ENCODE measurements around the gene KCNQ1OT1. TPM values are rescaled to one million over a fixed set of nuclear protein-coding genes. Genes with fewer than 3 reads are reported as not detected.
A peak's percentile ranks its signal among the peaks of the same experiment; 100 is the strongest.

KCNQ1OT1 gene
- total RNA-seq, 4 donors from 2014 or later, result 0.66 to 2.5 (median 1.3) TPM

- H3K4me3 ChIP-seq, result no peak overlapping the region
- intact Hi-C loops (cut with DNase I), result no loop called here
- no peaks in the 10 kb centered on the region for H3K9me3 ChIP-seq
- H3K4me1 ChIP-seq, result peaks cover 3 to 14% (median 10%) of the 10 kb centered on the region in 4 donors
- no peak for TF ChIP-seq CTCF (IDR thresholded peaks at IDR 0.05)
- TF ChIP-seq POLR2A (IDR thresholded peaks at IDR 0.05; ENCODE audit: low read depth), result no peak
- no peak for TF ChIP-seq EP300 (IDR thresholded peaks at IDR 0.05)
- no peak for TF ChIP-seq POLR2AphosphoS5 (IDR thresholded peaks at IDR 0.05)
- H3K27ac ChIP-seq (replicated peaks in 1 of 4), result no peak overlapping the region
- DNase-seq (ENCODE audit: extremely low spot score), result no peak
- peaks cover 0 to 13% (median 3%) of the 10 kb centered on the region in 4 donors for H3K36me3 ChIP-seq
- 98% methylated on average over 5 of the region's 5 CpGs for WGBS
- H3K27me3 ChIP-seq, result no peaks in the 10 kb centered on the region
These were observed 30.9 kb downstream of the KCNQ1OT1 start for GRCh38 chr11:2668876-2669275.

- Histone ChIP-seq H3K27me3 (no peaks in the 10 kb centered on the region), H3K9me3 (no peaks in the 10 kb centered on the region), H3K4me1 (peaks cover 0 to 13% (median 8%) of the 10 kb centered on the region in 4 donors), H3K36me3 (peaks cover 0 to 19% (median 3%) of the 10 kb centered on the region in 4 donors), H3K4me3 (no peak overlapping the region), H3K27ac (replicated peaks in 1 of 4) (no peak overlapping the region)
- intact Hi-C loops (cut with DNase I), result no loop called here
- no peak for TF ChIP-seq POLR2A (IDR thresholded peaks at IDR 0.05; ENCODE audit: low read depth)
- TF ChIP-seq CTCF (IDR thresholded peaks at IDR 0.05), result no peak
- TF ChIP-seq EP300 (IDR thresholded peaks at IDR 0.05), result no peak
- no peak for TF ChIP-seq POLR2AphosphoS5 (IDR thresholded peaks at IDR 0.05)
- DNase-seq (ENCODE audit: extremely low spot score), result peak; percentile 47
- 95% methylated on average over 2 of the region's 2 CpGs for WGBS
These were observed 31.9 kb downstream of the KCNQ1OT1 start for GRCh38 chr11:2667940-2668339.

- Histone ChIP-seq H3K27ac (replicated peaks in 1 of 4) (no peak overlapping the region), H3K4me1 (peaks cover 0 to 13% (median 7%) of the 10 kb centered on the region in 4 donors), H3K27me3 (no peaks in the 10 kb centered on the region), H3K36me3 (peaks cover 0 to 20% (median 3%) of the 10 kb centered on the region in 4 donors), H3K9me3 (peaks cover 0 to 2% (median 0%) of the 10 kb centered on the region in 4 donors), H3K4me3 (no peak overlapping the region)
- 79% methylated on average over 15 of the region's 15 CpGs for WGBS
- intact Hi-C loops (cut with DNase I), result no loop called here
- TF ChIP-seq CTCF (IDR thresholded peaks at IDR 0.05) (no peak), POLR2A (IDR thresholded peaks at IDR 0.05; ENCODE audit: low read depth) (no peak), POLR2AphosphoS5 (IDR thresholded peaks at IDR 0.05) (no peak), EP300 (IDR thresholded peaks at IDR 0.05) (no peak)
- DNase-seq (ENCODE audit: extremely low spot score), result peak; percentile 53
These were observed 32.8 kb downstream of the KCNQ1OT1 start for GRCh38 chr11:2666828-2667570.

GRCh38 chr11:2666401-2666741 is 33.4 kb downstream of the KCNQ1OT1 start:
- Histone ChIP-seq H3K9me3 (peaks cover 0 to 6% (median under 1%) of the 10 kb centered on the region in 4 donors), H3K4me1 (peaks cover 0 to 13% (median 6%) of the 10 kb centered on the region in 4 donors), H3K27me3 (no peaks in the 10 kb centered on the region), H3K36me3 (peaks cover 0 to 20% (median 3%) of the 10 kb centered on the region in 4 donors), H3K4me3 (no peak overlapping the region), H3K27ac (replicated peaks in 1 of 4) (no peak overlapping the region)
- intact Hi-C loops (cut with DNase I), result no loop called here
- WGBS, result 73% methylated on average over 6 of the region's 6 CpGs
- TF ChIP-seq POLR2AphosphoS5 (IDR thresholded peaks at IDR 0.05) (no peak), CTCF (IDR thresholded peaks at IDR 0.05) (no peak), POLR2A (IDR thresholded peaks at IDR 0.05; ENCODE audit: low read depth) (no peak), EP300 (IDR thresholded peaks at IDR 0.05) (no peak)
- peak; percentile 57 for DNase-seq (ENCODE audit: extremely low spot score)
